NCI-H510A treated with DMSO at 0.1 percent for 48 hours (cell line): ENCODE data around the gene FAM53A.

ENCODE experiments used
- DNase-seq: peaks from one replicate; lab custom pipeline; 2025; lab: John Stamatoyannopoulos, UW

FAM53A gene

DNA sequence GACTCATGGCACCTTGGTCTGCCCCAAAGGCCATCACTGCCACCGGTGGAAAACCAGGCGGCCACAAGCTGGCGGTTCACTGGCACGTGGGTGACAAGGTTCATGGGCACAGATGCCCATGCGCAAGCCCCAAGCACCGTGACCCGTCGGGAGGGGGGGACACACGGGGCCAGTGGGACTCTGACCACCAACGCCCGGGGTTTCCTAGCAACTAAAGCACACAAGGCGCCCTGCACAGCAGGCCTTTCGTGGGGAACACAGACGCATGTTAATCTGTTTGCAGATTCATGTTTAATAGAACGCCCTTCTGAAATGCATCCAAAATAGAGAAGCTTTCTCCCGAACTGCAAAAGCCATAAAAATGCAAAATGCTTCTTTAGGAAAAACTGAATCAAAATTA lies 43.9 kb downstream of the FAM53A start:
- no peak for DNase-seq

DNA sequence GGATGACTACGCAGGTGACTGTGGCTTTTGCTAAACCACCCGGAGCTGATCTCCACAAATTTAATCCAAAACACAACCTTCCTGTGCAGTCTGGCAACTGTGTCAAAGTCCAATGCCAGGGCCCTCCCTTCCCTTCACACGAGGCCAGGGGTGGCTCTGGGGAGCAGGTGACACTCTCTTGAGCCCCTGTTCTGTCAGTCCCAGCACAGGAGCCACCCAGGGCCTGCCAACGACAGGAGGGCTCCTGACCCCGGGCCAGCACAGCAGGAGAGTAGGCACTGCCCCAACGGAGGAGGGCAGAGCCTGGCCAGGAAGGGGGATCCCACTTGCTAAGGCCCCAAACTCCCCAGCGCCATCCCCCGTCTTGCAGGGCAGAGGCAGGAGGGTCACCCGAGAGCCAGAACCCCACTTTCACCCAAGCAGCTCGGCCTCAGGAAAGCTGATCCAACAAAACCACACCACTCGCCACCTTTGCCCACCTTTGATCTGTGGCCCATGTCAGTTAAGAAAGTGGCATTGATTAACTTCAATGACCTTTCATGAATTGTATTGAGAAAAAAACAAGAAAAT lies 44.7 kb downstream of the FAM53A start:
- no peak for DNase-seq

DNA sequence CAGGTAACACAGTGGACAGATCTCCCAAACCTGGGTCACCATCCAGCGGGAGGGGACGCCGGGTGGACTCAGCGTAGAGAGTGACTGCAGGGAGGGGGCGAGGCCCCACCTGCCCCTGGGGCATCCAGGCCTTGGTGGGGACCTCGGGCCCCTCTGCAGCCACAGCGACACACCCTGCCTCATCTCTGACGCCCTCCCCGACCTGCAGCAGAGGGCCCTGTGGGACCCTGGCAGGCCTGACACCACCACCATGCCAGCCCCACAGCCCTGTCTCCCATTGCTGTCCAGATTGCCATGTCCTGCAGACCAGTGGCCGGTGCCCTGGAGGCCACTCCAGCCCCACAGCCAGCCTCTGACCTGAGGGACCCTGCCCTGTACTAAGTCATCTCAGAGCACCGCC lies 45.2 kb downstream of the FAM53A start:
- no peak for DNase-seq

DNA sequence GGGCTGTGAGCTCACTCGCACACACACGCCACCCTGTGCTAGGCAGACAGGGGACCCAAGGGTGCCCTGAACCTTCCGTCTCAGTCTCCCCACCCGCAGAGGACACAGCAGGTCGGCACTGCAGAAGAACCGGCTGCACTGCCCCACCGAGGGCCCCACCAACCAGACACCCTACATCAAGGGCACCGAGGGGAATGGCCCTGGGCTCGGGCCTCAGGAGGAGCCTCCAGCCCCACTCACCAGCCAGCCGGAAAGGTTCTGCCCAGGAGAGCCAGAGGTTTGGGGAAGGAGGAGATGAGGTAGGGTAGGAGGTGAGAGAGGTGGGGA lies 45.9 kb downstream of the FAM53A start:
- no peak for DNase-seq

DNA sequence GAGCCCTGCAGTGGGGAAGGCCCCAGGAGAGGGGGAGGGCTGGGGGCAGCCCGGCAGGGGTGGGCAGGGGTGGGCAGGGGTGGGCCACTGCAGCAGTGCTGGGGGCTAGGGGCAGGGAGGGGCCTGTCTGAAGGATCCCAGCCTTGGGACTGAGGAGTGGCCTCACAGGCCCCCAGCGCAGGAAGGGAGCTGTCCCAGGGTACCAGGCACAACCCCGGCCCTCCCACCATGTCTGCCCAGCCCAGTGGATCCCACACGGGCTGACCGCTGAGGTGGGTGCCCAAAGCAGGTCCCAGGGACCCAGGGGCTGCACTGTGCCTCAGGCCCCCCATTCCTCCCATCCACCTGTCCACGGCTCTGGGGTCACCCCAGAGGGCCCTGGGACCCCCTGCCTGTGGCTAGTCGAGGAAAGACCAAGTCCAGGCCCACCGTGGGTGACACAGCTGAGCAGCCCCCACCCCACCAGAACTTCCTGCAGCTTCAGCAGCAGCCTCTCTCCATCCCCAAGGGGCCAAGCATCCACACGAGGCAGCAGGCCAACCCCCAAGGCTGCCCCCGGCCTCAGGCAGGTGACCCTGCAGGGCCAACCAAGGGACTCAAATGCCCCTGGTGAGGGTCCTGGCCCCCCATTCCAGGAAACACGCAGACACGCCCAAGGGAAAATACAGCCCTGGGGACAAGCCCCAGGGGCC lies 46.4 kb downstream of the FAM53A start:
- DNase-seq = no peak

DNA sequence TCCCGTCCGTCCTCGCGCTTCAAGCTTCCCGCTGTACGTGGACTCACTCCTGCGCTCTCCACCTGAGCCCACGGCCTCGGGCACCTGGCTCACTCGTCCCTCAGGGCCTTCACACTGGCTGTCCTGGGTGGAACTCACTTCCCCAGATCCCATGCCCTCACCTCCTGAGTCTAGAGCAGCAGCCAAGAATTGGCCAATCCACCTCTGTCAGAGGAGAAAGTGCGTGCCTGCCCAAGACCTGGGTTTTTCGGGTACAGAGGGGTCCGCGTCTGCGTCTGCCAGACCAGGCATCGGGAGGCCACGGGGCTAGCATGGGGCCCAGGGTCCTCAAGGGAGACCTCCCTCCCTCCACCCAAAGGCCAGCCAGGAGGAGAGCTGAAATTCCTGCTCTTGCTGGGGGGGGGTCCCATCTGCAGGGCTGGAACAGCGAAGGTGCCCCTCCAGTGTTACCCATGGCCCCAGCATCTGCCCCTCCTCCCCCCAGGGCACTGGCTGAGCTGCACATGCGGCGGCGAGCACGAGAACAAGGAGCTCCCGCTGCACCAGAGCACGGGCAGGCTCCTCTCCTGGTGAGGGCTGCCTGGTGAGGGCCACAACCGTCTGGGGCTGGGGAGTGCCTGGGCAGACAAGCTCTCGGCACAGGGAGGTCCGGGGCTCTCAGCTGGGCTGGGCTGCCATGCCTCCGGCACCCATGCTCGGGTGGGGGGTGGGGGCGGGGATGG lies 47.5 kb downstream of the FAM53A start:
- no peak for DNase-seq

DNA sequence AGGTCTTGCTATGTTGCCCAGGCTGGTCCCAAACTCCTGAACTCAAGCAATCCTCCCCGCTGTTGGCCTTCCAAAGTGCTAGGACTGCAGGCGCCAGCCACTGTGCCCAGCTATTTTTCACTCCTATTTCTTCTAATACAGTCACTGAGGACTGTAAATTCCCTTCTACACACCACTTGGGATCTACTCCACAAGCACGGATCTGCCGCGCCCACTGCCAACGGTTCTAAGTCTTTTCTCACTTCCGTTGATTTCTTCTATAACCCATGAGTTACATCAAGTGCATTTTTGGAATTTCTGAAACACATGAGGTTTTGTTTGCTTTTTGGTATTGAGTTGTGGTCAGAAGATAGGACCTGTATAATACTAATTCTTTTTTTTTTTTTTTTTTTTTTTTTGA lies 48.6 kb downstream of the FAM53A start:
- DNase-seq = no peak

DNA sequence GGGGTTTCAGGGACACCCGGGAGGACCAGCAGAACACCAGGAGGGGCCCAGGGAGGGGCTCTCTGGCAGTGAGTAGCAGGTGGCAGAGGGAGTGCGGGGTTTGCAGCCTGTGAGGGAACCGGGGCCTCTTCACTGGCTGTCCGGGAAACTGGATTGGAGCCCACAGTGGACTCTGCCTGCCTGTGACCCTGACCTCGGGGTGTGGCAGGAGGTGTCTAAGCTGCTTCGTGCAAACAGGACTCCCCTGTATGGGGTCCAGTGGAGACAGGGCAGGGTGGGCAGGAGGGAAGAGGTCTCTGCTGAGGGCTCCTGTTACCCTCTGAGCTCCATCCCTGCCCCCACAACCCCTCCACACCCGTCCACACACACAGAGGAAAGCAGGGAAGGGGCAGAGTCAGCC lies 50.1 kb downstream of the FAM53A start:
- no peak for DNase-seq

DNA sequence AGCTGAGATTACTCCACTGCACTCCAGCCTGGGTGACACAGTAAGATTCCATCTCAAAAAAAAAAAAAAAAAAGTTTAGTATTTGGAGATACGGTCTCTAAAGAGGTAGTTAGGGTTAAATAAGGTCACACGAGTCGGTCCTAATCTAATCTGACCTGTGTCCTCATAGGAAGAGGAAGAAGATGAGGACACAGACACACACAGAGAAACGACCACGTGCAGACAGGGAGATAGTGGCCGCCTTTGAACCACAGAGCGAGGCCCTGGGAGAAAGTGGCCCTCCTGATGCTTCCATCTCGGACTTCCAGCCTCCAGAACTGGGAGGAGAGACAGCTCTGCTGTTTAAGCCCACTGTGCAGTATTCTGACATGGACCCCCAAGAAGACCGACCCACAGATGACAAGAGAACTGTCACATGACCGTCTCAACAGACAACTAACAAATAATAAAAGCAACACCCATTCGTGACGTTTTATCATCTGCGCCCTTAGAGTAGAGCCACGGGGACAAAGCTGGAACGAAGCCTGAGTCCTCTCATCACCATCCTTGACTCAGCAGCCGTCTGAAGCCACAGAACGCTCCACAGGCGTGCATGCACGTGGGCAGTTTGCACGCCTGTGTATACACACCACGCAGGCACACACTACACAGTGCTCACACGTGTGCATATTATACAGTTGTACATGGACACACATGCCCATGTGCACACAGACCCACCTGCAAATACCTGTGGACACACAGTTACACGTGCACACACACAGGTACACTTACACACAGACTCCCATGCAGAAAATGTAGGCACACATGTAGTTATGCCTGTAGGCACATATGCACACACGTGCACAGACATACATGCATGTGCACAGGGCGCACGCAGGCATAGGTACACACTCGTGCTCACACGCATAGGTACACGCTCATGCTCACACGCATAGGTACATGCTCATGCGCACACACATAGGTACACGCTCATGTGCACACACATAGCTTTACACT lies 51.7 kb downstream of the FAM53A start:
- no peak for DNase-seq

DNA sequence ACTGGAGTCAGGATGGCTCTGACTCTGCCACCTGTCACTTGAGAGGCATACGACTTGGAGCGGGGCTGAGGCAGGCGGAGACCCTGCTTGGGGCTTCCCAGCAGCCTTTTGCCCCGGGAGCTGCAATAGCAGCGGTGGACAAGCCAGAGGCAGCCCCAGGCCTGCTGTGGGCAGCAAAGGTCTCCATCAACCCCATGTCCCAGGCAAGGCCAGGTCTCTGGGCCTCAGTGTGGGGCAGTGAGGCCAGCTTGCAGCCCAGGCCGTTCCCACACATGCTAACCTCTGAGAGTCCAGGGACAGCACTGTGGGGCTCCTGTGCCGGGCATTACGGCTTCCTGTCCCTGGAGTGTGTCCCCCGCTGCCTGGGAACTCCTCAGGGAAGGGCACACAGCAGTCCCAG lies 53.0 kb downstream of the FAM53A start:
- no peak for DNase-seq

DNA sequence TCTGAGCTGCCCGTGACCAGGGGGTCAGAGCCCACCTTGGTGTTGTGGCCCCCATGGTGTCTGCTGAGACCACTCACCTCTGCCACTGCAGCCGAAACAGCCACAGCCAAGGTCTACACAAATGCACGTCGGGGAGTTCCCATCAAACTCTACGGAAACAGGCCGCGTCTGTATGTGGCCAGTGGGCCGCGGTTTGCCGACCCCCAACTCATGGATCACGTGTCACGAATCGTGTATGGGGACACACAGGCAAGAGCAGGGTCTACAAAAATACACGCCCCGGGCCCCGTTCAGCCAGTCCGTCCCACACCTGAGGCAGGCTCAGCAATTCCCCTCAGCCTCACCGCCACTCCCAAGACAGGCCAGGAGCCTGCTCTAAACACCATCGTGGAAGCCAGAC lies 53.8 kb downstream of the FAM53A start:
- DNase-seq = no peak

DNA sequence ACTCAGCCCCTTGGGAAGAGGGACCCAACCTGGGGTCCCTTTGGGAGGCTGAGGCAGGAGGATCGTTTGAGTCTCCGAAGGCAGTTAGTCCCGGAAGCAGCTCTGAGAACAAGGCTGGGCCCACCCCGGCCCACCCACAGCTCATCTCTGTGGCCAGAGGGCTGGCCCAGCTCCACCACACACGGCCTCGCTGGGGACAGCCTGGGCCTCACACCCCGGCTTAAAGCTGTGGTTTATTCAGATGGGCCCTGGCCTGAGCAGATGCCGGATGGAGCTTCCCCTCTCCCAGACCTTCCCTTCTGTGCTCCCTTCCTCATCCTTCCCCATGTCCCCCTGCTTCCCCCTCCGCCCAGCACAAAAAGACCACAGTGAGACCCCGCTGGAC lies 54.4 kb downstream of the FAM53A start:
- DNase-seq = no peak

DNA sequence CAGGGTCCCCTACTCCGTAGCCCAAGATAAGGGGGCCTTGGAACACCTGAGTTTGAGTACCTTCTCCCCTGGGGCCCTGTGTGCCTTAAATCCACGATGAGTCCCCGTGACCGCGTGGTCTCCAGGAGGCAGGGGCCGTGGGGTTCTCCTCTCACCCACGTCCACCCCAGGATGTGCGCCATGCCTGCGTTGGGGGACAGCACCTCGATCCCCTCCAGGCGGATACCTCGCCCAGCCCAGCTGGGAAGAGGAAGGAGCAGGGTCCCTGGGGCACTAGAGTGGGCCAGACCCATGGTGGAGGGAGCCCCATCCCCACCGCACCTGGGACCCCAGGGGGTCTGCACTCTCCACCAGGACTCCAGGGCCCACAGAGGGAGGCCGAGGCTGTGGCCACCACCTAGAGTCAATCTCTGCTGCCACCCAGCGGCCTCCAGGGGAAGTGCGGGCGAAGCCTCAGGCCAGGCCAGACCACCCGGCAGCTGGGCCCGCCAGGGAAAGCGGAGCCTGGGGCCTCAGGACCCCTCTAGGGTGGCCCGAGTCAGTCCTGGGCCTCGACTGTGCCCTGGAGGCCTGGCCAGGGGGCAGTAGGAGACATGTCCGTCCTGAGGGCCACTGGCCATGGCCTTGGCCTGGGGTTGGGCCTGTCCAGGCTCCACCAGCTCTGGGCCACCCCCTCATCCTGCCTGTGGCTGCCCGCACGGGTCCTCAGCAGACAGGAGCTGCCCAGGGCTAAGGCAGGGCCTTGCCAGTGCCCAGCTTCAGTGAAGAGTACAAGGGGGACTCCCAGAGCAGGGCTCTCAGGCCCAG lies 55.0 kb downstream of the FAM53A start:
- peak; percentile 6 for DNase-seq

DNA sequence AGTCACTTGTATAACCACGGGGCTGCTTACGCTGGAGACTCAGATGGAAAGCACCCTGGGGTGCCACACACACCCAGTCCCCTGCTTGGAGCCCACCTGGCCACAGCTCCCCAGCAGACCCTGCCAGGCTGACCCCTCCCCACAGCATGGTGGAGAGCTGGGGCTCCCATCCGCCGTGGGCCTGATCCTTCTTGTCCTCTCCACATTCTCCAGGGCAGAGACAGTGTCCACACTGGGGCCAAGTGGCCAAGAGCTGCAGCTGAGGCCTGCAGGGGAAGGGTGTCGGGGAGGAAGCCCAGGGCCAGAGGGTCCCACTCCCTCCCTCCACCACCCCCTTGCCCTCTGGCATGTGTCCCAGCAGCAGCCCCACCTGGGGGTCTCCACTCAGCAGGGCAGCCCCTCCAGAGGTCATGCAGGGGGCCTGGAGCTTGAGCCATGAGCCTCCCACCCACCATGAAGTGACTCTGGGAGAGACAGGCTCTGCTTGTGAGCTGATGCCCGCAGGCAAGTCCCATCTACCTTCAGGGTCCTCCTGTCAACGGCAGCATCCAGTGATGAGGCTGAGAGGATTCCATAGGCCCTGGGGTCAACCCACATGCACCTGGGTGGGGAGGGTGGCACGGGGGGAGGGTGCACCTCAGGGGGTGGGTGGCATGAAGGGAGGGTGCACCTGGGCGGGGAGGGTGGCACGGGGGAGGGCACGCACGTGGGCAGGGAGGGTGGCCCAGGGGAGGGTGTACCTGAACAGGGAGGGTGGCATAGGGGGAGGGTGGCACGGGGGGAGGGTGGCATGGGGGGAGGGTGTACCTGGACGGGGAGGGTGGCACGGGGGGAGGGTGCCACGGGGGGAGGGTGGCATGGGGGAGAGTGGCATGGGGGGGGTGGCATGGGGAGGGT lies 56.4 kb downstream of the FAM53A start:
- no peak for DNase-seq

DNA sequence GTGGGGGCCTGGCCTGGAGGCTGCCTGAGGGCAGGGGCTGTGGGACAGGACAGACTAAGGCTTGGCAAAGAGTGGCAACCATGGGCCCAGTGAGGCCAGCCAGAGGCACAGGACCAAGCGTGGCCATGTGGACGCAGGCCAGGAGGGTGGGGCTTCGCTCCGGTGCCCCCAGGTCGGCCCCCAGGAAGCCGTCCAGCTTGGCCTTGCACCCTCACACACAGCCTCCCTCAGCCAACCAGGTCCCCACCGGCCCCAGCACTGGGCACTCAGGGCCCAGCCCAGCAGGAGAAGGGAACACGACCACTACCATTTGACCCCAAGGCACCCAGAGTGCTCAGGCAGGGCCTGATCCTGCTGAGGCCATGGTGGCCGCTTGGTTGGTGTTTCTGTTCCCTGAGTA lies 57.2 kb downstream of the FAM53A start:
- no peak for DNase-seq

DNA sequence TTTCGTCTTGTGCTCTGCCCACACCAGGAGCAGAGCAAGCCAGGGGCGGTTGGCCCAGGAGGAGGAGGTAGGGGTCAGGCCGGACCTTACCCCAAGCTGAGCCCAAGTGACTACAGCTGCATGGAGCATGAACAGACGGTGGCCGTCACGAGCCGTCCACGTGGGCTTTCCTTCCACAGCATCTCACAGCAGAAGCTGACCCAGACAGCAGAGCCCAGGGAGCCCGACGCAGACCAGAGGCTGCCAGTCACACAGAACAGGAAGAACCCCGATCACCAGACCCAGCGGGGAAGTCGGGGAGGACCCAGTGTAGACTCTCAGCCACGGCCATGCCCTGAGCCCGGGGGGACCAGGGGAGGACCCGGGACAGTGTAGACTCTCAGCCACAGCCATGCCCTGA lies 58.0 kb downstream of the FAM53A start:
- no peak for DNase-seq

DNA sequence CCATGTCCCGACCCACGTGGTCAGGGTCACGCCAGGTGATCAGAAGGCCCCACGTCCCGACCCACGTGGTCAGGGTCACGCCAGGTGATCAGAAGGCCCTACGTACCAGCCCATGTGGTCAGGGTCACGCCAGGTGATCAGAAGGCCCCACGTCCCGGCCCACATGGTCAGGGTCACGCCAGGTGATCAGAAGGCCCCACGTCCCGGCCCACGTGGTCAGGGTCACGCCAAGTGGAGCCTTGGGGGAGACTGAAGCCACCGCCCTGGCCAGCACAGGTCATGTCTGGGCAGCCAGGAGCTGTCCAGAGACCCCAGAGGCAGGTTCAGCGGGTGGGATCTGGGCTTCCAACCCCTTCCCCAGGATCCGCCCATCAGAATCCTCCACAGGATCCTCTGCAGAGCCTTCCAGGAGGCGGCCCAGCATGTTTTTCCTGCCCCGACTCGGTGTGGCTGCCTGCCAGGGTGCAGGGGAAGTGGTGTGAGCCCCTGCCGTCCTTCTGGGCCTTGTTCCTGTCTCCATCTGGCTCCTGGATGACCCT lies 58.4 kb downstream of the FAM53A start:
- DNase-seq = no peak

DNA sequence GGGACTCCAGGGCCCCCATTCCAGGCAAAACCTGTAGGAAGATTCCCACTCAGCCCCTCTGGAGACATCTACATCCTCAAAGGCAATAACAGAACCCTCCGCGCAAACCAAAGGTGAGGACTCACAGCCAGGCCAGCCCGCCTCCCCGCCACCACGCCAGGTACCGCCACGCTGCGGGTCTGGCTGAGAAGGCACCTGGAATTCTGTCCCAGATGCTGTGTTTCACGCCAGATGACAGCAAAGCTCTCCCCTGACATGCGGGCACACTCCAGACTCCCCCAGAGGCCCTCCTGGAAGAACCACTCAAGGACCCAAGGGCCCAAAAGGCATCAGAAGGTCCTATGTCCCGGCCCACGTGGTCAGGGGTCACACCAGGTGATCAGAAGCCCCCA lies 59.6 kb downstream of the FAM53A start:
- DNase-seq = no peak

DNA sequence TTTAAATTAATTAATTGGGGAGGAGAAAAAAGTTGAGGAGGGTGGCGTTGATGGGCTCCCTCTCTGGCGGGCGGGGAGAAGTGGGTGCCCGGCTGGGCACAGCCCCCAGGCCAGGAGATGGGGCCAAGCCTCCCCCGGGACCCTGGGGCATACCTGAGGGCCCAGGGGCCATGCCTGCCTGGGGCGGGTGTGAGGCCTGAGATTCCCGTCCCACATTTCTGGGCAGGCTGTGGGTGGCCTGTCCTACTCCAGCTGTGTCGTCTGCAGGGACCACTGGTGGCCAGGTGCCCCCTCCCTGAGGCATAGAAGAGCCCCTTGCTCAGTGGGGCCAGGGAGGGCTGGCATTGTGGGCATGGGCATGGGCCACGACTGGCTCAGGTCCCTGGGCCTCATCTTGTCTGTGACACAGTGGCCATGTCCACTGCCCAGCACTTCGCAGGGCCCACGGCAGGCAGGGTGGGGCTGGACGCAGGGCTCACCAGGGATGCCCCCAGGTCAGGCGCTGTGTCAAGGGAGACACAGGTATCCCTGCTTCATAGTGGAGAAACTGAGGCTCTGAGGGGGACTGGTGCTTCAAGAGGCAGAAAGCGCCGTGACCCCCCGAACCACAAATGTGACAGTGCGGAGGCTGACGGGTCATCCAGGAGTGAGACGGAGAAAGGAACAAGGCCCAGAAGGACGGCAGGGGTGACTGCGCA lies 60.1 kb downstream of the FAM53A start:
- DNase-seq = no peak

DNA sequence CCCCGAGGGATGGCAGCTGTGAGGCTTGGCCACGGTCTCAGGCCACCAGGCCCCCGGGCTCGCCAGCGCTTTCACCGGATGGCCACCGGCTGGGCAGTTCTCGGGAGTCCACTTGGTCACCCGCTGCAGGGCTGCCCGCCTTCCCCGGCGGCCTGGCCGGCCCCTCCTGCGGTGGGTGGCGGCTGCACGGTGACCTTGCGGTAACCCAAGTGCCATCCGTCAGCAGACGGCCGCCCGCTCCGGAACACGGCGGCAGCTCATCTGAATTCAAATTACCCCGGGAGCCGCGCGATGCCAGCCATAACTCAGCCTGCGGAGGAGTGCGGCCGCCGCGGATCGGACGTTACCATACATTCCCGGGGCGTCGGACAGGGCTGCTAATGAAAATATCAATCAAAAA lies 60.7 kb downstream of the FAM53A start:
- DNase-seq = no peak
